ENCODE measurements around the gene SLC18A3. TPM values are rescaled to one million over a fixed set of nuclear protein-coding genes. Genes with fewer than 3 reads are reported as not detected.

SLC18A3 gene
- total RNA-seq, 1 experiment from 2014 or later, result not detected

DNA sequence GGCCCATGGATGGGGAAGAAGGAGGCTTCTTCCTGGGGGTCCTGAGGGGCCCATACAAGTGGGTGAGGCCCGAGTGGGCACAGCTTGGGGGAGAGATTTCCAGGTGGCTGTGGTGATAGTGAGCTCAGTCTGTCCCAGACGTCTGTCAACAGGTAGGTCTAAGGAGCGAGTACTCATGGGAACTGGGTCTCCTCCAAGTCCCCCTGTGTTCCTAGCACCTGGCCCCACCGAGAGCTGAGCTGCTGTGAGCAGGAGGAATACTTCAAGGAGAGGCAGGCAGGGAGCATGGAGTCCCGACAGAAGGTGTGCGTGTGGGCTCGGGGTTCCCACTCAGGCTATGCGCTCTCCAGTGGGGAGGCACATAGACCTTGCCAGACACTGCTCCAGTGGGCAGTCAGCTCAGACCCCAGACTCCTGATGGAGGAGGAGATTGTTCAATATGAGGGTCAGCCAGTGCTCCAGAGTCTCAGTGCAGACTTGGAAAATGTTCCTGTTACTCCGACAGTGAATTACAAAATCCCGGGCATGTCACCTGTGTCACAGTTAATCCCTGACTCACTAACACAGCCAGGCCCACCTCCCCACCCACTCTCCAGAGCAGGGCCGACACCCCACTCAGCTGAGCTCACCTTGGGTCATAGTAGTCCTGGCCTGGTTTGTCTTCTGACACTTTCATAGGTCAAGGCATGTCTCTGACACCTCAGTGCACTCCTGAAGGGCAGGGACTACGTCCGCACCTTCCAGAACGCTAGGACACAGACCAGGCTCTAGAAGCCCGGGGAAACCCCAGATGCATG, 41.1 kb downstream of the SLC18A3 start:
- DNase-seq (ENCODE audit: low read depth), result no peak

DNA sequence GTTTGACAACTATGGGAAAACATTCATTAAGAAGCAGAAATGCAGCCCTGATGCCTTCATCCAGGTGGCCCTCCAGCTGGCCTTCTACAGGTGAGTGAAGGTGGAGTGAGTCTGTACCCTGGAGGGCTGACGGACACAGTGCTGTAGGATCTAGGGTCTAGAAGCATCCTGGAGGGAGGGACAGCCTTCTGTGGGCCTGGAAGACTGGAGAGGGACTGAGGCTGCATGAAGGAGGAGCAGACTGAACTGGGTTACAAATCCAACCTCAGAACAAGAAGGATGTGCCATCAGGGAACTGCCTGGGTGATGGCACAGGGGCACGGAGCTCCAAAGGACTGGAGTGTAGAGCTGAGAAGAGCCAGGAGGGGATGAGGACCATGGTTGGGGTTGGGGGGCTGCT, 41.8 kb downstream of the SLC18A3 start:
- DNase-seq (ENCODE audit: low read depth), result no peak

DNA sequence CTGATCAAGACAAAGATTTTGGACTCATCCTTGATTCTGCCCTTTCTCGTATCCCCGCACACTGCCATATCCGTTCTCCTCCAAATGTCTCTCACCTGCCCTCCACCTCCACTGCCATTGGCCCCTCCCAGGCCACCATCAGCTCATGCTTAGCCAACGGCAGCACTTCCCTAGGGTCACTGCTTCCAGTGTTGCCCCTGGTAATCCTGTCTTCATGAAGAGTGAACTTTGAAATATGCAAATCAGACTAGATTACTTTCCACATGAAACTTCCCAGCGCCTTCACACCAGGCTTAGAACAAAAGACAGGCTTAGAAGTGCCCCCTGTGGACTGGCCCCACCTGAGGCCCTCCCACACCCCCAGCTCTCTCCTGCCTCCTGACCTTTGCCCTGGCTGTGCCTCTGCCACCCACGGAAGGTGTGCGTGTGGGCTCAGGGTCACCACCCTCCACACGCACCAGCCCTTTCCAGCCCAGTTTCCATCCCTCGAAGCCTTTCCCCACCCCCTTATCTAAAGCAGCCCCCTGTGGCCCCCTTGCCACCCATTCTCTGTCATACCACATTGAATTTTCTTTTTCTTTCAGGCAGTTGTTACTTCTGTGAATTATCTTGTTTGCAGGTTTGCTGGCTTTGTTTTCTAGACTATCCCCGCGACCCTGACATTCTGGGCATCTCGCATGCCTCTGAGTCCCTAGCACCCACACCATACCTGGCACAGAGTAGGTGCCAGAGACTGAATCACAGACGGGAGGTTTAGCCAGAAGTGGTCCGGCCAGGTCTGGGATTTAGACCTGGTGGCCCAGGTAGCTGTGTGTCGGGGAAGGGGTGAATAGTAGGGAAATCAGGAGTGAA, 42.5 kb downstream of the SLC18A3 start:
- no peak for DNase-seq (ENCODE audit: low read depth)

DNA sequence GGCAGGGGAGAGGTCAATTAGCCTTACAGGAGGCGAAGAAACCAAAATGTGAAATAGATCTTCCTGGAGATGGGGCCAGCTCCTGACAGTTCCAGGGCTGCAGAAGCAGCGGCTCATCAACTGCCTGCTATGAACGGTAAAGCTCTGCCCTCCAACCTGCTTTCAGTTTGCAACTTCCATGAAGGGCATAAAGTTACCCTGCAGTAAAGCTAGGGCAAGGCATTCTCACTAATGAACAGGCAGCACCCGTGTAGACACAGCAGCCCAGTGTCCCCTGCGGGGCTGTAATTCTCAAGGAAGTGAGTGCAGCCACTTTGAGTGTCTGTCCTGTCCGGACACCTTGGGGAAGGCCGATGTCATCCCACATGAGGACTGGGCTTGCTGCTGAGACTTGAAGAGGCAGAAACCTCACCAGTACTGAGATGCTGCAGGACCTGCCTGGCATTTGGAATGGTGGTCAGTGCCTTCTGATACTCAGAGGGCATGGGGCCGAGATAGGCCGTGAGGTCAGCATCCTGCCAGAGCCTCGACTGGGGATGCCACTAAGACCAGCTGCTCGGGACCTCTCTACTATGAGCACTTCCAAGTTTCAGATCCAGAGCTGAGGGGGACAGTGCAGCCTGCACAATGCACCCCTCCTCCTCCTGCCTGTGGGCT, 43.3 kb downstream of the SLC18A3 start:
- no peak for DNase-seq (ENCODE audit: low read depth)

DNA sequence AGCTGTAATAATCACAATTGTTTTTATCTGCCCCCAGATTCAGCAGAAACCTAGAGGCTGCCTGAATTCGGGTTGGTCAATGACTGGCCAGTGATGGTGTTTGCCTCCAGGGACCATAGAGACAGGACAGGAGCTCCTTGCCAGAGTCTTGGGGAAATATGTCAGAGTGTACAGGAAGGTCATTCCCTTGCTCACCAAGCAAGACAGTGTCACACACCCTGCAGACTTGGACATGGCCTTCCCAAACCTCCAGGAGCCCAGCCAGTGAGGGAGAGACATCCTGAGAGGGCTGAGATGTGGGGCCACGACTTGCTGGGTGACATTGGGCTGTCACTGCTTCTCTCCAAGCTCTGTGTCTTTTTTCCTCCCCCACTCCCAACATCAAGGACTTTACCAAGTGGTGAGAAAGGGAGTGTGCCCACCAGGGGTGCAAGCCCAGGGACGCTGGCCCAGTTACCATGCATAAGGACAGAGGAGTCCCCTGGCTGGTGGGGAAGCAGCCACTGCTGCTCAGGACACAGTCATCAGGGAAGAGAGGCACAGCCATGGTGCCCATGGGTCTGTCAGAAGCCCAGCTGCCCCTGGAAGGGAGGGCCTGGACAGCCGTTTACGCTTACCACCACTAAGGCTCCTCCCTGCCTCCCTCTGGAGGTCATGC, 44.1 kb downstream of the SLC18A3 start:
- DNase-seq (ENCODE audit: low read depth), result no peak

DNA sequence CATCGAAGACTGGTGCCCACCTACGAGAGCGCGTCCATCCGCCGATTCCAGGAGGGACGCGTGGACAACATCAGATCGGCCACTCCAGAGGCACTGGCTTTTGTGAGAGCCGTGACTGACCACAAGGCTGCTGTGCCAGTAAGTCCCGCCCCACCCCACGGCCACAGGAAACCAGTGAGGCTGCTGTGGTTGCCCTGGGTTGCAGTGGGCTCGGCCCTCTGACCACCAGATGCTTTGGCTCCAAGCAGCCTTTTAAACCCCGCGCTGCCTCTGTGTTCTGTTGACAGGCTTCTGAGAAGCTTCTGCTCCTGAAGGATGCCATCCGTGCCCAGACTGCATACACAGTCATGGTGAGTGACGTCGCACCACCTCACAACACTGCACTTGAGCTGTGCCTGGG, 45.0 kb downstream of the SLC18A3 start:
- DNase-seq (ENCODE audit: low read depth), result no peak

DNA sequence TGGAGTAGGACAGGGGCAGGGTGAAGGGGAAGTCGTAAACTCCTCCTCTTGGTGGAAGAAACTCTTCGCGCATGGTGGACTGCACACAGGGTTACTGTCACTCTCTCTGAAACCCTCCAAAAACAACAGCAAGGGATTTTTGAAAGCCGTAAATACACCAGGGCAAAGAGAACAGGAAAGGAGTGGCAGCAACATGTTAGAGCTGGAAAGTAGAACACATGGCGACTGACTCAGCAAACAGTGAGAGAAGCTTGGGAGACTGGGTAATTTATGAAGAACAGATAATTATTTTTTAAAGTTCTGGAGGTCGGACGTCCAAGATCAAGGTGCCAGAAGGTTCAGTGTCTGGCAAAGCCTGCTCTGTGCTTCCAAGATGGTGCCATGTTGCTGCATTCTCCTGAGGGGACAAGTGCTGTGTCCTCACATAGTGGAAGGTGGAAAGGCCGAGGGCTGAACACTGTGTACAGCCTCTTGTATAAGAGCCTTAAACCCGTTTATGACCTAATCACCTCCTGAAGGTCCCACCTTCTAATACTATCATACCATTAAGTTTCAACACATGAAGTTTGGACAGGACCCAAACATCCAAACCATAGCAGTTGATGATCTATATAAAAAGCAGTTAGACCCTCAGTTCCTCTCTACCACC, 46.9 kb downstream of the SLC18A3 start:
- DNase-seq (ENCODE audit: low read depth), result no peak

DNA sequence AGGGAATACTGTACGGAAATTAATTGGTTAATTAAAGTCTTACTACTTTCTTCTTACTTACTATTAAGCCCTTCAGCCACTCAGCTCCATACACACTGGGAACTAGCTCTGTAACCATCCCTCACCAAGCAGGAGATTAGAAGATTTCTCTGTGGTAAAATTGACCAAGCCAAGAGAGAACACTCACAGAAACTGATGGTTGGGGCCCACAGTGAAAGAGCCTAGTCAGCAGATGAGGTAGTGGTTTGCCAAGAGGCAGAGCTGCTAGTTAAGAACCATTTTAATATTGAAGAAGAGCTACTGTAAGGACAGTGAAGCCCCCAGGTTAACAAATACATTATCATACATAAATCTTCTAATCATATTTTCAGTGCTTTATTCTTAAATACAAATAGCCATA, 47.5 kb downstream of the SLC18A3 start:
- DNase-seq (ENCODE audit: low read depth), result no peak

DNA sequence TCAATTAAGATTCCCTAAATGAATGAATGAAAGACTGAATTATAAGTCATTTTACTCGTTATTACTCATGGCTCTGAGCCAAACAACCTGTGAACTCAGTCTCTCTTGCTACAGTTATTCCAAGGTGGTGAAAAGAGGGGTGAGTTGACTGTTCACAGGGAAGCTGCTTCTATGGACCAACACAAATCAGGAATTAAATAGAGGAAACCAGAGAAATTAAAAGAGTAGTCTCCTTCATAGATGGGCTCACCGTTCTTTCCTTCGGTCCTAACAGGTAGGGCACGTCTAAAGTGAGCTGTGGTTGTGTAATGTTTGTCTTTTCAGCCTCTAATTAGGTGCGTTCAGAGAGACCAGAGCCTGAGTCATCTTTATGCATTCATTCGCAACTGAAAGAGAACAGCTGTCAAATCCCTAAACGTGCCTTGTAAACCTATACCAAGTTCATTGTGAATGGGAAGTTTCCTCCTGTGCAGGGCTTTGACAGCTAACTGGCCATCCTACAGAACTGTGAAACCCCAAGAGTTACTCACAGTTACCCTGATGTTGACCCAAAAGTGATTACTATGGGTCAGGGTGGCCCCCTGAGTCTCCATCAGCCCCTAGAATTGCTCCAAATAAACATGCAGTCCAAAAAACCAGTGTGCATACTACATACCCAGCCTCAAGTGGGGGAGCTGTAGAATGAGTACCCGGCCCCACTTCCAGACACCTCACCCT, 51.2 kb downstream of the SLC18A3 start:
- DNase-seq (ENCODE audit: low read depth), result peak; percentile 4

Other genes with a start within 250 kb of the SLC18A3 start
- gene DRGX, start 214.2 kb upstream of the SLC18A3 start, total RNA-seq (2014; rRNA removed), result not detected in 2 replicates
- 6.3 and 7.3 TPM in 2 replicates for gene ERCC6, start 71.2 kb upstream of the SLC18A3 start, total RNA-seq (2014; rRNA removed)
- not detected in 2 replicates for gene CHAT, start 3.7 kb downstream of the SLC18A3 start, total RNA-seq (2014; rRNA removed)
- not detected in 2 replicates for gene C10orf53, start 69.3 kb downstream of the SLC18A3 start, total RNA-seq (2014; rRNA removed)
- gene OGDHL, start 152.0 kb downstream of the SLC18A3 start, total RNA-seq (2014; rRNA removed), result 0.06 TPM in 1 of 2 replicates, not detected in the other